OCI-LY1 (cell line): ENCODE results near the gene MEAF6.

ENCODE experiments used
- H2AFZ ChIP-seq: fragments of 200-600 bp; sonication (generic), shearing (Covaris generic); 2 replicates; pipeline ENCODE4 v1.6.0; 2014; ENCODE audit warnings: antibody characterized with exemption, mild to moderate bottlenecking, low read length
- H3F3A ChIP-seq: fragments of 200-600 bp; sonication (generic), shearing (Covaris generic); 2 replicates; pipeline ENCODE4 v1.6.0; 2014; ENCODE audit warnings: mild to moderate bottlenecking, antibody characterized with exemption, low read length, moderate library complexity; ENCODE audit not compliant: insufficient read depth
- H3K27ac ChIP-seq: fragments of 200-600 bp; sonication (generic); 2 replicates; pipeline ENCODE4 v1.5.1; 2014; ENCODE audit warnings: low read length, mixed run types, mild to moderate bottlenecking, low read depth; ENCODE audit not compliant: poor library complexity, severe bottlenecking
- H3K27me3 ChIP-seq: fragments of 200-600 bp; sonication (generic); 2 replicates; pipeline ENCODE4 v1.6.0; 2014; ENCODE audit warnings: antibody characterized with exemption, mild to moderate bottlenecking, low read length, moderate library complexity; ENCODE audit not compliant: insufficient read depth
- H3K36me3 ChIP-seq: fragments of 200-600 bp; sonication (generic); 2 replicates; pipeline ENCODE4 v1.6.1; 2014; ENCODE audit warnings: mild to moderate bottlenecking, antibody characterized with exemption, low read length, moderate library complexity, mixed read lengths; ENCODE audit not compliant: insufficient read depth
- H3K4me1 ChIP-seq: fragments of 200-600 bp; sonication (generic); 2 replicates; pipeline ENCODE4 v1.5.1; 2014; ENCODE audit warnings: mild to moderate bottlenecking, low read length, moderate library complexity; ENCODE audit not compliant: insufficient read depth, severe bottlenecking
- H3K4me2 ChIP-seq: fragments of 200-600 bp; sonication (generic), shearing (Covaris generic); 2 replicates; pipeline ENCODE4 v1.6.1; 2014; ENCODE audit warnings: low read length
- H3K4me3 ChIP-seq: fragments of 200-600 bp; sonication (generic); 2 replicates; pipeline ENCODE4 v1.5.1; 2014; ENCODE audit warnings: low read length, low read depth, mild to moderate bottlenecking, mixed read lengths; ENCODE audit not compliant: poor library complexity, severe bottlenecking
- H3K79me2 ChIP-seq: fragments of 200-600 bp; shearing (Covaris generic); 2 replicates; pipeline ENCODE4 v1.6.1; 2016; ENCODE audit warnings: mixed run types, low read length, mixed read lengths; ENCODE audit not compliant: insufficient read depth
- H3K9ac ChIP-seq: fragments of 200-600 bp; sonication (generic), shearing (Covaris generic); 2 replicates; pipeline ENCODE4 v1.6.1; 2014; ENCODE audit warnings: mild to moderate bottlenecking, low read length, mixed read lengths
- H3K9me2 ChIP-seq: fragments of 200-600 bp; sonication (generic), shearing (Covaris generic); 2 replicates; pipeline ENCODE4 v1.6.1; 2014; ENCODE audit warnings: low read depth, mild to moderate bottlenecking, low read length, mixed read lengths
- H3K9me3 ChIP-seq: fragments of 200-600 bp; shearing (Covaris generic); 2 replicates; pipeline ENCODE4 v1.6.1; 2014; ENCODE audit warnings: low read length, mixed read lengths
- H4K20me1 ChIP-seq: fragments of 200-600 bp; sonication (generic), shearing (Covaris generic); 2 replicates; pipeline ENCODE4 v1.6.0; 2016; ENCODE audit warnings: mild to moderate bottlenecking, low read length; ENCODE audit not compliant: insufficient read depth
- CTCF ChIP-seq: fragments of 200-600 bp; sonication (generic), shearing (Covaris generic); IDR thresholded peaks from 2 replicates; pipeline ENCODE4 v1.5.1; 2017; ENCODE audit warnings: mild to moderate bottlenecking, antibody characterized with exemption, low read length, moderate library complexity, mixed read lengths
- EZH2 ChIP-seq: fragments of 200-600 bp; sonication (generic), shearing (Covaris generic); IDR thresholded peaks from 2 replicates; pipeline ENCODE4 v1.8.0; 2017; ENCODE audit warnings: borderline replicate concordance, mixed run types, mild to moderate bottlenecking, antibody characterized with exemption, low read length, moderate library complexity, mixed read lengths

The MEAF6 gene

GRCh38 chr1:37501661-37502060 is 12.9 kb downstream of the MEAF6 start:
- Histone ChIP-seq H4K20me1 (no peaks in the 10 kb centered on the region), H3K4me1 (no peaks in the 10 kb centered on the region), H3K36me3 (peaks cover 63% of the 10 kb centered on the region)

GRCh38 chr1:37498872-37499617 is 15.5 kb downstream of the MEAF6 start:
- Histone ChIP-seq H3K9me2 (no peaks in the 10 kb centered on the region), H3F3A (no peaks in the 10 kb centered on the region), H3K9me3 (no peaks in the 10 kb centered on the region), H3K27ac (no peak overlapping the region), H3K4me2 (no peak overlapping the region), H4K20me1 (no peaks in the 10 kb centered on the region), H3K36me3 (peaks cover 47% of the 10 kb centered on the region), H2AFZ (no peak overlapping the region), H3K79me2 (no peaks in the 10 kb centered on the region), H3K9ac (no peak overlapping the region), H3K4me1 (no peaks in the 10 kb centered on the region), H3K4me3 (no peak overlapping the region), H3K27me3 (no peaks in the 10 kb centered on the region)
- TF ChIP-seq EZH2 (no peak), CTCF (no peak)

More at GRCh38 chr1:37501661-37502060, 12.9 kb downstream of the MEAF6 start:
- TF ChIP-seq CTCF = no peak
- TF ChIP-seq EZH2 = no peak
- no peak overlapping the region for H2AFZ ChIP-seq
- no peak overlapping the region for H3K4me2 ChIP-seq
- H3F3A ChIP-seq = no peaks in the 10 kb centered on the region
- no peaks in the 10 kb centered on the region for H3K27me3 ChIP-seq
- H3K9ac ChIP-seq = no peak overlapping the region
- no peak overlapping the region for H3K4me3 ChIP-seq
- no peaks in the 10 kb centered on the region for H3K9me2 ChIP-seq
- no peaks in the 10 kb centered on the region for H3K9me3 ChIP-seq
- H3K79me2 ChIP-seq = no peaks in the 10 kb centered on the region
- H3K27ac ChIP-seq = no peak overlapping the region

- H3K4me2 ChIP-seq = no peak overlapping the region
- no peak overlapping the region for H2AFZ ChIP-seq
- no peaks in the 10 kb centered on the region for H4K20me1 ChIP-seq
- no peaks in the 10 kb centered on the region for H3K4me1 ChIP-seq
- H3K79me2 ChIP-seq = no peaks in the 10 kb centered on the region
- no peak overlapping the region for H3K27ac ChIP-seq
- H3K9me2 ChIP-seq = no peaks in the 10 kb centered on the region
- H3F3A ChIP-seq = no peaks in the 10 kb centered on the region
- no peaks in the 10 kb centered on the region for H3K9me3 ChIP-seq
- TF ChIP-seq EZH2 (no peak), CTCF (no peak)
- H3K4me3 ChIP-seq = no peak overlapping the region
- no peaks in the 10 kb centered on the region for H3K27me3 ChIP-seq
- H3K36me3 ChIP-seq = peaks cover 50% of the 10 kb centered on the region
- H3K9ac ChIP-seq = no peak overlapping the region
Observed at GRCh38 chr1:37497832-37498231, 16.7 kb downstream of the MEAF6 start.
